ENCODE results near the gene EP300. TPM values are rescaled to one million over a fixed set of nuclear protein-coding genes. Genes with fewer than 3 reads are reported as not detected.

Gene EP300
- total RNA-seq, 1 donor from 2014 or later: 57.9 TPM

GRCh38 chr22:41217553-41218157, 125.3 kb downstream of the EP300 start:
- Histone ChIP-seq H3F3A (ENCODE audit: low read depth) (peaks cover 18% of the 10 kb centered on the region), H3K27me3 (no peaks in the 10 kb centered on the region), H3K9me3 (ENCODE audit: low read depth) (no peaks in the 10 kb centered on the region), H3K79me2 (ENCODE audit: low read depth) (no peaks in the 10 kb centered on the region), H4K20me1 (ENCODE audit: low read depth) (no peaks in the 10 kb centered on the region), H3K27ac (peak overlapping the region; percentile 75), H3K36me3 (no peaks in the 10 kb centered on the region), H3K4me2 (peak overlapping the region; percentile 35), H3K4me1 (no peaks in the 10 kb centered on the region), H3K9ac (no peak overlapping the region), H2AFZ (replicated peaks) (no peak overlapping the region), H3K4me3 (no peak overlapping the region)
- Mint-ChIP-seq H3K4me3 (peak overlapping the region; percentile 49), H3K27me3 (ENCODE audit: insufficient read depth, low read depth) (peaks cover 3% of the 10 kb centered on the region), H3K36me3 (peaks cover 38% of the 10 kb centered on the region), H3K27ac (peak overlapping the region; percentile 81), H3K9me3 (peaks cover 12% of the 10 kb centered on the region), H3K4me1 (peaks cover 20% of the 10 kb centered on the region)
- peak; percentile 75 for DNase-seq (ENCODE audit: low spot score)
- TF ChIP-seq EZH2 (IDR thresholded peaks at IDR 0.05): no peak
- TF ChIP-seq EZH2phosphoT487 (IDR thresholded peaks at IDR 0.05): no peak
- TF ChIP-seq, protein P1, sequence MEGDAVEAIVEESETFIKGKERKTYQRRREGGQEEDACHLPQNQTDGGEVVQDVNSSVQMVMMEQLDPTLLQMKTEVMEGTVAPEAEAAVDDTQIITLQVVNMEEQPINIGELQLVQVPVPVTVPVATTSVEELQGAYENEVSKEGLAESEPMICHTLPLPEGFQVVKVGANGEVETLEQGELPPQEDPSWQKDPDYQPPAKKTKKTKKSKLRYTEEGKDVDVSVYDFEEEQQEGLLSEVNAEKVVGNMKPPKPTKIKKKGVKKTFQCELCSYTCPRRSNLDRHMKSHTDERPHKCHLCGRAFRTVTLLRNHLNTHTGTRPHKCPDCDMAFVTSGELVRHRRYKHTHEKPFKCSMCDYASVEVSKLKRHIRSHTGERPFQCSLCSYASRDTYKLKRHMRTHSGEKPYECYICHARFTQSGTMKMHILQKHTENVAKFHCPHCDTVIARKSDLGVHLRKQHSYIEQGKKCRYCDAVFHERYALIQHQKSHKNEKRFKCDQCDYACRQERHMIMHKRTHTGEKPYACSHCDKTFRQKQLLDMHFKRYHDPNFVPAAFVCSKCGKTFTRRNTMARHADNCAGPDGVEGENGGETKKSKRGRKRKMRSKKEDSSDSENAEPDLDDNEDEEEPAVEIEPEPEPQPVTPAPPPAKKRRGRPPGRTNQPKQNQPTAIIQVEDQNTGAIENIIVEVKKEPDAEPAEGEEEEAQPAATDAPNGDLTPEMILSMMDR (IDR thresholded peaks at IDR 0.05): no peak

DNA sequence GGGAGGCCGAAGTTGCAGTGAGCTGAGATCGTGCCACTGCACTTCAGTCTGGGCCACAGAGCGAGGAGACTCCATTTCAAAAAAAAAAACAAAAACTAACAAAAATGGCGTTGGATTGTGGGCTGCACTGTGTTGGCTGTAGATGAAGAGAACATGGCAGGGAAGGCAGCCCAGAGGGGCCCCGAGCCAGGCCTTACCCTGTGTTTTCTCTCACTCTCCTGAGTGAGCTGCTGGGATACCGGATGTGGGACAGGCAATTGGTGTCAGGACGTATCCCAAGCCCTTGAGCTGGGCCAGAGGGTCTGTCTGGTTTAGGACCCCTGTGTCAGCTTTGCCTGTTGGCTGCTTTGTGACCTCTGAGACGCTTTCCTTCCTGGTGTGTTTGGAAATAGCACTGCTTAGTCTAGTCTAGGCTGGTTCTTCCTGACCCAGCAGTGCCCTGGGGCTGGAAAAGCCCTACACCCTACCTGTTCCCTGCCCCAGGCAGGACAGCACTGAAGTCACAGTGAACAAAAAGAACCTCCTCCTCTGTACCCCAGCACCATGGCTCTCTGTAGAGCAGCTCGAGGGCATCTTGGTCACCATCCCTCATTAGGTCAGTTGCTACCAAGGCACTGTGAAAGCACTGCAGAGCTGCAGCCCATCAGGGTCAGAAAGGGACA, 130.6 kb downstream of the EP300 start:
- Histone ChIP-seq H3K27ac (no peak overlapping the region), H3K4me2 (no peak overlapping the region), H2AFZ (replicated peaks) (no peak overlapping the region), H3K4me3 (no peak overlapping the region), H3F3A (ENCODE audit: low read depth) (peaks cover 4% of the 10 kb centered on the region), H3K9ac (no peak overlapping the region), H3K9me3 (ENCODE audit: low read depth) (no peaks in the 10 kb centered on the region), H3K36me3 (no peaks in the 10 kb centered on the region), H3K27me3 (no peaks in the 10 kb centered on the region), H3K4me1 (no peaks in the 10 kb centered on the region), H4K20me1 (ENCODE audit: low read depth) (no peaks in the 10 kb centered on the region), H3K79me2 (ENCODE audit: low read depth) (no peaks in the 10 kb centered on the region)
- no peaks in the 10 kb centered on the region for H3K9me3 Mint-ChIP-seq
- peaks cover 12% of the 10 kb centered on the region for H3K36me3 Mint-ChIP-seq
- no peak overlapping the region for H3K4me3 Mint-ChIP-seq
- peaks cover 3% of the 10 kb centered on the region for H3K27me3 Mint-ChIP-seq (ENCODE audit: insufficient read depth, low read depth)
- DNase-seq (ENCODE audit: low spot score): no peak
- no peak overlapping the region for H3K27ac Mint-ChIP-seq
- peaks cover 2% of the 10 kb centered on the region for H3K4me1 Mint-ChIP-seq
- no peak for TF ChIP-seq EZH2 (IDR thresholded peaks at IDR 0.05)

DNA sequence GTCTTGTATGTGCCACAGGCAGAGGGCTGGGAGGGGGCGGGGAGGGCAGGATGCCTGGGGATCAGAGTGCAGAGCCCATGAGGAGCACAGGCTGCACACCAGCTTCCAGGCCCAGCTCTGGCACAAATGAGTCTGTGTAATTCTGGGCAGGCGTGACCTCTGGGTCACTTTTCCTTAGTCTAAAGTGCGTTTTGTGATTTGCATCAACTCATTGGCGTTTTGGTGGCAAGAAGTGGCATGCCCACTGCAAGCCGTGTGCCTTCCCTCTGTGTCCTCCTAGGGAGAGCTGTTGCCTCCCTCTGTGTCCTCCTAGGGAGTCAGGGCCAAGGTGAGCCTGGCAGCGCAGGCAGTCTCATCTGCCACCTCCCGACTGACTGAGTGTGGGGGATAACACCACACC, 131.1 kb downstream of the EP300 start:
- Mint-ChIP-seq H3K4me1 (no peaks in the 10 kb centered on the region), H3K9me3 (no peaks in the 10 kb centered on the region), H3K4me3 (no peak overlapping the region), H3K27me3 (ENCODE audit: insufficient read depth, low read depth) (peaks cover 3% of the 10 kb centered on the region), H3K27ac (no peak overlapping the region), H3K36me3 (peaks cover 12% of the 10 kb centered on the region)
- Histone ChIP-seq H3K36me3 (no peaks in the 10 kb centered on the region), H3K4me1 (no peaks in the 10 kb centered on the region), H3K4me3 (no peak overlapping the region), H3K4me2 (no peak overlapping the region), H3K27me3 (no peaks in the 10 kb centered on the region), H3K9me3 (ENCODE audit: low read depth) (no peaks in the 10 kb centered on the region), H3F3A (ENCODE audit: low read depth) (no peaks in the 10 kb centered on the region), H3K79me2 (ENCODE audit: low read depth) (no peaks in the 10 kb centered on the region), H3K9ac (no peak overlapping the region), H2AFZ (replicated peaks) (no peak overlapping the region), H3K27ac (no peak overlapping the region), H4K20me1 (ENCODE audit: low read depth) (no peaks in the 10 kb centered on the region)
- no peak for DNase-seq (ENCODE audit: low spot score)
- no peak for TF ChIP-seq EZH2phosphoT487 (IDR thresholded peaks at IDR 0.05)
- TF ChIP-seq, protein P1 (IDR thresholded peaks at IDR 0.05): no peak
- TF ChIP-seq EZH2 (IDR thresholded peaks at IDR 0.05): no peak

Measured in neural progenitor cell (in vitro differentiated cells).